Stimulated activated CD4-positive, alpha-beta T cell treated with anti-CD3 and anti-CD28 coated beads, Interleukin-15, amount 100 ng/mL, for 48 hours (primary cell): ENCODE results near the gene WARS2.
"Not testable (repeated sequence)": the region's sequence is repeated elsewhere in the genome, so short reads cannot be mapped to it uniquely, and the experiment has no call there.

ENCODE experiments used
- DNase-seq, 2 donors: peaks; one replicate each; pipeline ENCODE4 v3.0.0-alpha.2; 2020; ENCODE audit warnings: low read depth in 2 of 2

Gene WARS2

GRCh38 chr1:119140177-119141019, at the start of gene WARS2:
TSS of gene WARS2 (minus strand) at chr1:119140653. CDS start at chr1:119140644, 9 bp downstream.
- peak; percentile 88 to 89 for DNase-seq

- DNase-seq, result no peak
These were observed 48.5 kb upstream of the WARS2 start for GRCh38 chr1:119188926-119189325.

GRCh38 chr1:119187416-119187815, 47.0 kb upstream of the WARS2 start:
- DNase-seq, result no peak

- DNase-seq, result no peak
These were observed 46.0 kb upstream of the WARS2 start for GRCh38 chr1:119186471-119186870.

- DNase-seq, result no peak
These were observed 44.5 kb upstream of the WARS2 start for GRCh38 chr1:119184972-119185371.

- DNase-seq, result no peak
These were observed 40.8 kb upstream of the WARS2 start for GRCh38 chr1:119181218-119181617.

- no peak for DNase-seq
These were observed 38.6 kb upstream of the WARS2 start for GRCh38 chr1:119179051-119179450.

GRCh38 chr1:119172927-119173326, 32.5 kb upstream of the WARS2 start:
- not testable (repeated sequence) for DNase-seq

GRCh38 chr1:119171381-119172010, 31.0 kb upstream of the WARS2 start:
- DNase-seq, result not testable (repeated sequence)

GRCh38 chr1:119163396-119163795, 22.9 kb upstream of the WARS2 start:
- DNase-seq, result no peak

- no peak for DNase-seq
These were observed 20.4 kb upstream of the WARS2 start for GRCh38 chr1:119160866-119161265.

GRCh38 chr1:119160409-119160808, 20.0 kb upstream of the WARS2 start:
- DNase-seq, result no peak

- no peak for DNase-seq
These were observed 19.5 kb upstream of the WARS2 start for GRCh38 chr1:119159966-119160365.

- no peak for DNase-seq
These were observed 18.7 kb upstream of the WARS2 start for GRCh38 chr1:119159111-119159510.

- DNase-seq, result not testable (repeated sequence)
These were observed 16.3 kb upstream of the WARS2 start for GRCh38 chr1:119156761-119157160.

- DNase-seq, result not testable (repeated sequence)
These were observed 14.6 kb upstream of the WARS2 start for GRCh38 chr1:119155069-119155468.

GRCh38 chr1:119150150-119150549, 9.7 kb upstream of the WARS2 start:
- DNase-seq, result no peak

GRCh38 chr1:119147661-119148090, 7.2 kb upstream of the WARS2 start:
- DNase-seq, result no peak

- DNase-seq, result no peak
These were observed 6.0 kb upstream of the WARS2 start for GRCh38 chr1:119146466-119146865.

- DNase-seq, result no peak
These were observed 4.4 kb upstream of the WARS2 start for GRCh38 chr1:119144813-119145212.

GRCh38 chr1:119143706-119144105, 3.3 kb upstream of the WARS2 start:
- DNase-seq, result no peak

GRCh38 chr1:119141660-119142059, 1.2 kb upstream of the WARS2 start:
- DNase-seq, result no peak

- DNase-seq, result peak; percentile 23 to 27
These were observed 569 bp upstream of the WARS2 start for GRCh38 chr1:119141020-119141424.
